Diencephalon (tissue), 1 donor: ENCODE data around the gene NWD2. TPM values are rescaled to one million over a fixed set of nuclear protein-coding genes. Genes with fewer than 3 reads are reported as not detected.

ENCODE experiments used
- small RNA-seq: library from RNA; depleted of rRNA; stranded (forward); fragments of <200 nt; gene quantifications from one replicate; pipeline ENCODE3, GENCODE V24; 2014
- total RNA-seq: library from RNA; depleted of rRNA; stranded (reverse); fragments of >200 nt; gene quantifications from one replicate; pipeline ENCODE4 v1.2.3, GENCODE V29; 2014

Gene NWD2
- total RNA-seq, result 14.8 TPM

DNA sequence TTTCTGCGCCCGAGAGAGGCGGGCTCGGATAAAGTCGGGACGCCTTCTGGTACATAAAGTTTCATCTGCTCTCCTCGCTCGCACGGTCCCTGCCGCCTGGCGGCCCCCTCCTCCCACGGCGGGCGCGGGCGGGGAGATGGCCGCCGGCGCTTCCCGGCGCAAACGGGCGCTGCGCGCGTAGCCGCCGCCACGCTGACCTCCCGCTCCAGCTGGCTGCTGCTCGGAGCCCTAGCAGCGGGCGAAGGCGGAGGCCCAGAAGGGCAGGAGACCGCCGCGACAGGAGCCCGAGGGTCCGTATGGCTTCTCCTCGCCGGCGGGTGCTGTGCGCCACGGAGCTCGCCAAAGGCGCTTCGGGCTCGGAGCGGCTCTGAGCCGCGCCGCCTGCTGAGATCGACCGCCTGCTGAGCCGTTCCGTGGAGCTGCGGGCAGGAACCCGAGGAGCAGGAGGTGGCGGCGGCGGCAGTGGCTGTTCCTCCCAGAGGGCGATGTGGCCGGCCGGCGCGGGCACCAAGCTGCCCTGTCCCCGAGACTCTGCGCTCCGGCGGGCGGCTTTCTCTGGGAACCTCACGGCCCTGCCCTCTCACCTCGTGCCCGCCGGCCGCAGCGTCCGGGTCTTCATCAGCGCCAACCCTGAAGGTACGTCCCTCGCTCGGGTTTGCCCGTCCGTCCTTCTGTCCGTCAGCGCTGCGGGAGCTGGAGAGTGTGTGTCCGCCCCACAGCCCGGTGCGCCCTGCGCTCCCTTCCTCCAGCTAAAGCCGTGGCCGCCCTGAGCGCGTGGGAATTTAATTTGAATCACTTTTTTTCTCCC is at the start of gene NWD2:
TSS of gene NWD2 (plus strand) at position 161 of the 808 bp plus-strand sequence. CDS start at position 486, 325 bp downstream.

Small RNA genes within 50 kb of the gene (small RNA-seq; reads per million reads assigned to genes)
- gene MIR4801, result not detected
